ENCODE data around the gene ZC3H7A.

DNA sequence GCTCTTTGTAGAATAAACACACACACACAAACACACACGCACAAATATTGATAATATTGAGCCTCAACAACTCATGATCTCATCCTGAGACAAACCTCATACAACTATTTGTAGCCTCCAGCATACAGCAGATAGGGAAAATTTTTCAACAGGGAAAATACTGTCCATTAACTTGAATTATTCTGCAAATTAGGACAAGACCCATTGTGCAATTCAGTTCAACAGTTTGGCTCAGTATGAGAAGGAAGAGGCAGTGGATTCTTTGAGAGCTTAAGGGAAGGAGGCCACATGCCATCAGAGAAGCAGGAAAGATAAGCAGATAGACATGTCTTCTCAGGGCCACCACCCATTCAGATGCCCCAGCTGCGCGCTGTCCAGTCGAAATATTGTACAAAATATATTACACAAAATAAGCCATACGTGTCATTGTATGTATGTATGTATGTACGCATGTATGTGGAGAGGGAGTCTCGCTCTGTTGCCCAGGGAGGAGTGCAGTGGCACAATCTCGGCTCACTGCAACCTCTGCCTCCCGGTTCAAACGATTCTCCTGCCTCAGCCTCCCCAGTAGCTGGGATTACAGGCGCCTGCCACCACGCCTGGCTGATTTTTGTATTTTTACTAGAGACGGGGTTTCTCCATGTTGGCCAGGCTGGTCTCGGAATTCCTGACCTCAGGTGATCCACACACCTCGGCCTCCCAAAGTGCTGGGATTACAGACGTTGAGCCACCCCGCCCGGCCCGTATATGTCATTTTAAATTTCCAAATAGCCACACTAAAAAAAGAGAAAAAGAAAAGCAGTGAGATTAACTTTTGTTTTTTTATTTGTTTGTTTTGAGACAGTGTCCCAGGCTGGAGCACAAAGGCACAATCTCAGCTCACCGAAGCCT, 1.8 kb downstream of the ZC3H7A start:
- TF ChIP-seq CTCF (conservative IDR thresholded peaks at IDR 0.05 in 1 of 2, IDR thresholded peaks at IDR 0.05 in 1 of 2; ENCODE audit: low read depth in 1 of 2, low read length in 2 of 2) (no peak), EZH2 (IDR thresholded peaks at IDR 0.05; ENCODE audit: low read length, missing control alignments) (no peak)
